ENCODE measurements around the gene GKAP1.
A peak's percentile ranks its signal among the peaks of the same experiment; 100 is the strongest.
"Not testable (repeated sequence)": the region's sequence is repeated elsewhere in the genome, so short reads cannot be mapped to it uniquely, and the experiment has no call there.

The GKAP1 gene

GRCh38 chr9:83817356-83818278 lies at the start of gene GKAP1:
TSS of gene GKAP1 (minus strand) at chr9:83817769. CDS start at chr9:83806517, 11,252 bp downstream.
- DNase-seq (ENCODE audit: low spot score), result peak; percentile 88

- DNase-seq (ENCODE audit: low spot score), result not testable (repeated sequence)
These were observed 32.3 kb upstream of the GKAP1 start for GRCh38 chr9:83849895-83850294.

- DNase-seq (ENCODE audit: low spot score), result not testable (repeated sequence)
These were observed 19.6 kb upstream of the GKAP1 start for GRCh38 chr9:83837070-83837643.

GRCh38 chr9:83830426-83831071 lies 13.0 kb upstream of the GKAP1 start:
- not testable (repeated sequence) for DNase-seq (ENCODE audit: low spot score)

GRCh38 chr9:83824986-83825623 lies 7.5 kb upstream of the GKAP1 start:
- DNase-seq (ENCODE audit: low spot score), result not testable (repeated sequence)

- not testable (repeated sequence) for DNase-seq (ENCODE audit: low spot score)
These were observed 586 bp downstream of the GKAP1 start for GRCh38 chr9:83817011-83817355.

GRCh38 chr9:83815120-83815519 lies 2.4 kb downstream of the GKAP1 start:
- not testable (repeated sequence) for DNase-seq (ENCODE audit: low spot score)

GRCh38 chr9:83809213-83809612 lies 8.4 kb downstream of the GKAP1 start:
- not testable (repeated sequence) for DNase-seq (ENCODE audit: low spot score)

GRCh38 chr9:83804454-83804853 lies 13.1 kb downstream of the GKAP1 start:
- not testable (repeated sequence) for DNase-seq (ENCODE audit: low spot score)

GRCh38 chr9:83803941-83804340 lies 13.6 kb downstream of the GKAP1 start:
- not testable (repeated sequence) for DNase-seq (ENCODE audit: low spot score)

GRCh38 chr9:83800236-83801033 lies 17.1 kb downstream of the GKAP1 start:
- DNase-seq (ENCODE audit: low spot score), result no peak

- DNase-seq (ENCODE audit: low spot score), result no peak
These were observed 23.5 kb downstream of the GKAP1 start for GRCh38 chr9:83794051-83794450.

GRCh38 chr9:83792746-83793145 lies 24.8 kb downstream of the GKAP1 start:
- no peak for DNase-seq (ENCODE audit: low spot score)

- DNase-seq (ENCODE audit: low spot score), result no peak
These were observed 39.4 kb downstream of the GKAP1 start for GRCh38 chr9:83778164-83778563.

GRCh38 chr9:83775932-83776331 lies 41.6 kb downstream of the GKAP1 start:
- DNase-seq (ENCODE audit: low spot score), result no peak

- DNase-seq (ENCODE audit: low spot score), result no peak
These were observed 44.7 kb downstream of the GKAP1 start for GRCh38 chr9:83772860-83773259.

- DNase-seq (ENCODE audit: low spot score), result no peak
These were observed 52.2 kb downstream of the GKAP1 start for GRCh38 chr9:83765376-83765775.

- DNase-seq (ENCODE audit: low spot score), result no peak
These were observed 63.1 kb downstream of the GKAP1 start for GRCh38 chr9:83754383-83754977.

- no peak for DNase-seq (ENCODE audit: low spot score)
These were observed 67.9 kb downstream of the GKAP1 start for GRCh38 chr9:83749706-83750105.

- DNase-seq (ENCODE audit: low spot score), result no peak
These were observed 73.4 kb downstream of the GKAP1 start for GRCh38 chr9:83744206-83744605.

GRCh38 chr9:83733739-83734138 lies 83.8 kb downstream of the GKAP1 start:
- no peak for DNase-seq (ENCODE audit: low spot score)
